HepG2 (cell line): Measurements from ENCODE around the gene NXPH4. TPM values are rescaled to one million over a fixed set of nuclear protein-coding genes. Genes with fewer than 3 reads are reported as not detected.
A peak's percentile ranks its signal among the peaks of the same experiment; 100 is the strongest.

ENCODE experiments used
- CBFB ChIP-seq: sonication (generic); formaldehyde crosslinking; IDR thresholded peaks from 2 replicates; pipeline ENCODE4 v1.4.0; 2020; ENCODE audit warnings: missing genetic modification reagents
- KLF12 ChIP-seq: sonication (generic); formaldehyde crosslinking; IDR thresholded peaks from 2 replicates; pipeline ENCODE4 v1.4.0; 2020; ENCODE audit warnings: missing genetic modification reagents, borderline replicate concordance
- NAIF1 ChIP-seq: sonication (generic); formaldehyde crosslinking; IDR thresholded peaks from 2 replicates; pipeline ENCODE4 v1.5.0; 2020; ENCODE audit warnings: mild to moderate bottlenecking, missing genetic modification reagents, borderline replicate concordance
- PAXIP1 ChIP-seq: sonication (generic); formaldehyde crosslinking; conservative IDR thresholded peaks from 2 replicates; pipeline ENCODE4 v1.4.0; 2020; ENCODE audit warnings: mild to moderate bottlenecking, missing genetic modification reagents, moderate library complexity
- SALL1 ChIP-seq: sonication (generic); formaldehyde crosslinking; IDR thresholded peaks from 2 replicates; pipeline ENCODE4 v1.8.0; 2022; ENCODE audit warnings: mild to moderate bottlenecking, missing genetic modification reagents
- SMAD1 ChIP-seq: sonication (generic); formaldehyde crosslinking; IDR thresholded peaks from 2 replicates; pipeline ENCODE4 v1.4.0; 2020; ENCODE audit warnings: missing genetic modification reagents, low read depth, mild to moderate bottlenecking, borderline replicate concordance
- ZC3H13 ChIP-seq: sonication (generic); formaldehyde crosslinking; IDR thresholded peaks from 2 replicates; pipeline ENCODE4 v1.8.1; 2023; ENCODE audit warnings: mild to moderate bottlenecking, missing genetic modification reagents, moderate library complexity
- ZMYM4 ChIP-seq: sonication (generic); formaldehyde crosslinking; IDR thresholded peaks from 2 replicates; pipeline ENCODE4 v1.8.1; 2023; ENCODE audit warnings: mild to moderate bottlenecking, missing genetic modification reagents
- ZNF703 ChIP-seq: sonication (generic); formaldehyde crosslinking; IDR thresholded peaks from 2 replicates; pipeline ENCODE4 v1.5.1; 2020; ENCODE audit warnings: missing genetic modification reagents, mild to moderate bottlenecking, moderate library complexity, borderline replicate concordance
- ZSCAN22 ChIP-seq: sonication (generic); formaldehyde crosslinking; IDR thresholded peaks from 2 replicates; pipeline ENCODE4 v1.4.0; 2020; ENCODE audit warnings: mild to moderate bottlenecking, missing genetic modification reagents
- ZSCAN5A ChIP-seq: sonication (generic); formaldehyde crosslinking; IDR thresholded peaks from 2 replicates; pipeline ENCODE4 v1.8.0; 2022; ENCODE audit warnings: mild to moderate bottlenecking, missing genetic modification reagents, borderline replicate concordance
- polyA plus RNA-seq, 8 experiments: library from polyadenylated mRNA; depleted of rRNA in 3 of 8; stranded (reverse) in 7 of 8; unstranded in 1 of 8; fragments of >200 nt; fragmentation: Illumina TruSeq in 4 of 8; extraction: Trizol in 4 of 8; gene quantifications; 2 replicates each; pipeline versions ENCODE4 v1.2.1 to v1.2.3, GENCODE V29; 2011 to 2016; ENCODE audit warnings: low read depth in 4 of 8, missing spikeins in 1 of 8, mixed read lengths in 1 of 8; ENCODE audit not compliant: insufficient read depth in 1 of 8
- total RNA-seq, 5 experiments: library from RNA; depleted of rRNA; stranded (reverse); fragments of >200 nt; fragmentation: Illumina TruSeq; extraction: Trizol; gene quantifications; 2 replicates each; pipeline ENCODE4 v1.2.3, GENCODE V29; 2016; ENCODE audit warnings: low read depth in 1 of 5
- TF ChIP-seq, protein P1 (sequence below): sonication (generic); formaldehyde crosslinking; IDR thresholded peaks from 2 replicates; pipeline ENCODE4 v1.5.0; 2020; ENCODE audit warnings: mild to moderate bottlenecking, missing genetic modification reagents, borderline replicate concordance
- TF ChIP-seq, protein P2 (sequence below): IDR thresholded peaks from 2 replicates; pipeline ENCODE4 v1.6.1; 2012; ENCODE audit warnings: low read depth, low read length, improper control_type of control experiment

NXPH4 gene
- total and polyA plus RNA-seq, 2 of the 13 experiments (the other 11 are each of a cell fraction or from before 2014, with no cell fraction given): 0.13 TPM; not detected in 1

GRCh38 chr12:57238854-57239554, 22.4 kb downstream of the NXPH4 start (continued):
- TF ChIP-seq ZMYM4 (CRISPR knock-in tag): peak; percentile 77; the same call in 1 of the 2 replicates
- no peak for TF ChIP-seq ZSCAN22 (CRISPR knock-in tag)
- TF ChIP-seq, protein P1, sequence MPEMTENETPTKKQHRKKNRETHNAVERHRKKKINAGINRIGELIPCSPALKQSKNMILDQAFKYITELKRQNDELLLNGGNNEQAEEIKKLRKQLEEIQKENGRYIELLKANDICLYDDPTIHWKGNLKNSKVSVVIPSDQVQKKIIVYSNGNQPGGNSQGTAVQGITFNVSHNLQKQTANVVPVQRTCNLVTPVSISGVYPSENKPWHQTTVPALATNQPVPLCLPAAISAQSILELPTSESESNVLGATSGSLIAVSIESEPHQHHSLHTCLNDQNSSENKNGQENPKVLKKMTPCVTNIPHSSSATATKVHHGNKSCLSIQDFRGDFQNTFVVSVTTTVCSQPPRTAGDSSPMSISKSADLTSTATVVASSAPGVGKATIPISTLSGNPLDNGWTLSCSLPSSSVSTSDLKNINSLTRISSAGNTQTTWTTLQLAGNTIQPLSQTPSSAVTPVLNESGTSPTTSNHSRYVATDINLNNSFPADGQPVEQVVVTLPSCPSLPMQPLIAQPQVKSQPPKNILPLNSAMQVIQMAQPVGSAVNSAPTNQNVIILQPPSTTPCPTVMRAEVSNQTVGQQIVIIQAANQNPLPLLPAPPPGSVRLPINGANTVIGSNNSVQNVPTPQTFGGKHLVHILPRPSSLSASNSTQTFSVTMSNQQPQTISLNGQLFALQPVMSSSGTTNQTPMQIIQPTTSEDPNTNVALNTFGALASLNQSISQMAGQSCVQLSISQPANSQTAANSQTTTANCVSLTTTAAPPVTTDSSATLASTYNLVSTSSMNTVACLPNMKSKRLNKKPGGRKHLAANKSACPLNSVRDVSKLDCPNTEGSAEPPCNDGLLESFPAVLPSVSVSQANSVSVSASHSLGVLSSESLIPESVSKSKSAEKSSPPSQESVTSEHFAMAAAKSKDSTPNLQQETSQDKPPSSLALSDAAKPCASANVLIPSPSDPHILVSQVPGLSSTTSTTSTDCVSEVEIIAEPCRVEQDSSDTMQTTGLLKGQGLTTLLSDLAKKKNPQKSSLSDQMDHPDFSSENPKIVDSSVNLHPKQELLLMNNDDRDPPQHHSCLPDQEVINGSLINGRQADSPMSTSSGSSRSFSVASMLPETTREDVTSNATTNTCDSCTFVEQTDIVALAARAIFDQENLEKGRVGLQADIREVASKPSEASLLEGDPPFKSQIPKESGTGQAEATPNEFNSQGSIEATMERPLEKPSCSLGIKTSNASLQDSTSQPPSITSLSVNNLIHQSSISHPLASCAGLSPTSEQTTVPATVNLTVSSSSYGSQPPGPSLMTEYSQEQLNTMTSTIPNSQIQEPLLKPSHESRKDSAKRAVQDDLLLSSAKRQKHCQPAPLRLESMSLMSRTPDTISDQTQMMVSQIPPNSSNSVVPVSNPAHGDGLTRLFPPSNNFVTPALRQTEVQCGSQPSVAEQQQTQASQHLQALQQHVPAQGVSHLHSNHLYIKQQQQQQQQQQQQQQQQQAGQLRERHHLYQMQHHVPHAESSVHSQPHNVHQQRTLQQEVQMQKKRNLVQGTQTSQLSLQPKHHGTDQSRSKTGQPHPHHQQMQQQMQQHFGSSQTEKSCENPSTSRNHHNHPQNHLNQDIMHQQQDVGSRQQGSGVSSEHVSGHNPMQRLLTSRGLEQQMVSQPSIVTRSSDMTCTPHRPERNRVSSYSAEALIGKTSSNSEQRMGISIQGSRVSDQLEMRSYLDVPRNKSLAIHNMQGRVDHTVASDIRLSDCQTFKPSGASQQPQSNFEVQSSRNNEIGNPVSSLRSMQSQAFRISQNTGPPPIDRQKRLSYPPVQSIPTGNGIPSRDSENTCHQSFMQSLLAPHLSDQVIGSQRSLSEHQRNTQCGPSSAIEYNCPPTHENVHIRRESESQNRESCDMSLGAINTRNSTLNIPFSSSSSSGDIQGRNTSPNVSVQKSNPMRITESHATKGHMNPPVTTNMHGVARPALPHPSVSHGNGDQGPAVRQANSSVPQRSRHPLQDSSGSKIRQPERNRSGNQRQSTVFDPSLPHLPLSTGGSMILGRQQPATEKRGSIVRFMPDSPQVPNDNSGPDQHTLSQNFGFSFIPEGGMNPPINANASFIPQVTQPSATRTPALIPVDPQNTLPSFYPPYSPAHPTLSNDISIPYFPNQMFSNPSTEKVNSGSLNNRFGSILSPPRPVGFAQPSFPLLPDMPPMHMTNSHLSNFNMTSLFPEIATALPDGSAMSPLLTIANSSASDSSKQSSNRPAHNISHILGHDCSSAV (CRISPR knock-in tag): no peak
- TF ChIP-seq CBFB (CRISPR knock-in tag): peak; percentile 63; the same call in 1 of the 2 replicates
- no peak for TF ChIP-seq SMAD1 (CRISPR knock-in tag)
- peak; percentile 73 for TF ChIP-seq SALL1
- TF ChIP-seq, protein P2, sequence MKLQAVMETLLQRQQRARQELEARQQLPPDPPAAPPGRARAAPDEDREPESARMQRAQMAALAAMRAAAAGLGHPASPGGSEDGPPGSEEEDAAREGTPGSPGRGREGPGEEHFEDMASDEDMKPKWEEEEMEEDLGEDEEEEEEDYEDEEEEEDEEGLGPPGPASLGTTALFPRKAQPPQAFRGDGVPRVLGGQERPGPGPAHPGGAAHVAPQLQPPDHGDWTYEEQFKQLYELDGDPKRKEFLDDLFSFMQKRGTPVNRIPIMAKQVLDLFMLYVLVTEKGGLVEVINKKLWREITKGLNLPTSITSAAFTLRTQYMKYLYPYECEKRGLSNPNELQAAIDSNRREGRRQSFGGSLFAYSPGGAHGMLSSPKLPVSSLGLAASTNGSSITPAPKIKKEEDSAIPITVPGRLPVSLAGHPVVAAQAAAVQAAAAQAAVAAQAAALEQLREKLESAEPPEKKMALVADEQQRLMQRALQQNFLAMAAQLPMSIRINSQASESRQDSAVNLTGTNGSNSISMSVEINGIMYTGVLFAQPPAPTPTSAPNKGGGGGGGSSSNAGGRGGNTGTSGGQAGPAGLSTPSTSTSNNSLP: no peak
- TF ChIP-seq NAIF1 (CRISPR knock-in tag): no peak
- no peak for TF ChIP-seq PAXIP1
- TF ChIP-seq KLF12 (CRISPR knock-in tag): 0 out of 2 replicates have a peak, but pooled peaks have one; percentile 1
- TF ChIP-seq ZNF703 (CRISPR knock-in tag): no peak
- TF ChIP-seq ZC3H13 (CRISPR knock-in tag): peak; percentile 64; the same call in 1 of the 2 replicates
- TF ChIP-seq ZSCAN5A: 0 out of 2 replicates have a peak, but pooled peaks have one; percentile 47
